K562 (cell line): ENCODE measurements around the gene ANTKMT. TPM values are rescaled to one million over a fixed set of nuclear protein-coding genes. Genes with fewer than 3 reads are reported as not detected.

Experiments
- ATAC-seq: fragments of 200-7000 bp; cut with Tn5 transposase; 3 replicates; pipeline ENCODE4 v1.9.1; 2020; ENCODE audit warnings: moderate library complexity
- BruUV-seq: library from RNA; stranded (reverse); fragments of 400-500 nt; replicated peaks from 2 replicates; lab custom pipeline; 2021; lab: Mats Ljungman, UMichigan
- CTCF ChIA-PET: fragments of 300-600 bp; formaldehyde crosslinking; extraction: SDS; loops from one replicate; lab custom pipeline; 2021; ENCODE audit warnings: low intra/inter-chr PET ratio; lab: Yijun Ruan, JAX
- POLR2A ChIA-PET: fragments of 300-600, 350-650 bp; sonication (Branson Sonifier 250); formaldehyde crosslinking; extraction: SDS; loops from one replicate; lab custom pipeline; 2021; ENCODE audit warnings: antibody characterized with exemption, inconsistent platforms; lab: Yijun Ruan, JAX
- DNase-seq, 4 experiments: peaks; one replicate each; pipeline versions ENCODE4 v3.0.0 to v3.0.0-alpha.2; 2011 to 2018; ENCODE audit warnings: low spot score in 3 of 4, mixed read lengths in 3 of 4; ENCODE audit errors: extremely low read depth in 1 of 4
- FAIRE-seq: peaks from 2 replicates; lab custom pipeline; 2011; peaks lifted over from hg19 to GRCh38; lab: Jason Lieb, UNC
- H2AFZ ChIP-seq: 2 replicates; pipeline ENCODE4 v1.6.0; 2011; ENCODE audit warnings: low read depth, low read length, control low read depth, inconsistent platforms
- H3K27ac ChIP-seq: fragments of 200-600 bp; 3 replicates; pipeline ENCODE4 v1.8.0; 2011; ENCODE audit warnings: low read depth, mild to moderate bottlenecking, control low read depth, inconsistent platforms, low read length, moderate library complexity, mixed read lengths; ENCODE audit errors: extremely low read depth
- H3K27me3 ChIP-seq, 2 experiments: fragments of 300-600 bp in 1 of 2; 2 replicates in 1 of 2; 3 replicates in 1 of 2; pipeline versions ENCODE4 v1.6.0 to v1.8.0; 2011; ENCODE audit warnings: inconsistent platforms in 2 of 2, low read length in 2 of 2, mild to moderate bottlenecking in 1 of 2, mixed read lengths in 1 of 2, moderate library complexity in 1 of 2; ENCODE audit not compliant: control insufficient read depth in 2 of 2, insufficient read depth in 2 of 2
- H3K36me3 ChIP-seq: fragments of 300-600 bp; 3 replicates; pipeline ENCODE4 v1.8.0; 2011; ENCODE audit warnings: mild to moderate bottlenecking, low read length, inconsistent platforms; ENCODE audit not compliant: control insufficient read depth, insufficient read depth
- H3K4me1 ChIP-seq, 2 experiments: fragments of 200-600 bp in 1 of 2; replicated peaks in 1 of 2; 2 replicates in 1 of 2; 3 replicates in 1 of 2; pipeline versions ENCODE4 v1.5.1 to v1.8.0; 2011; ENCODE audit warnings: inconsistent platforms in 2 of 2, low read length in 2 of 2, mild to moderate bottlenecking in 1 of 2, mixed read lengths in 1 of 2, moderate library complexity in 1 of 2; ENCODE audit not compliant: control insufficient read depth in 2 of 2, insufficient read depth in 2 of 2
- H3K4me2 ChIP-seq: 2 replicates; pipeline ENCODE4 v1.6.1; 2011; ENCODE audit warnings: low read length, control low read depth, inconsistent platforms, mixed read lengths; ENCODE audit not compliant: insufficient read depth
- H3K4me3 ChIP-seq: fragments of 200-600 bp; sonication (generic), shearing (Covaris generic); 2 replicates; pipeline ENCODE4 v1.5.1; 2016; ENCODE audit warnings: control low read depth, inconsistent platforms
- H3K79me2 ChIP-seq: fragments of 200-600 bp; 3 replicates; pipeline ENCODE4 v1.8.0; 2011; ENCODE audit warnings: low read length, inconsistent platforms; ENCODE audit not compliant: control insufficient read depth, insufficient read depth
- H3K9ac ChIP-seq, 2 experiments: 2 replicates each; pipeline versions ENCODE4 v1.6.0 to v1.6.1; 2011; ENCODE audit warnings: low read depth in 2 of 2, low read length in 2 of 2, control low read depth in 1 of 2, inconsistent platforms in 1 of 2, mild to moderate bottlenecking in 1 of 2, mixed read lengths in 1 of 2; ENCODE audit not compliant: insufficient read depth in 1 of 2
- H3K9me1 ChIP-seq: one replicate; pipeline ENCODE4 v1.6.0; 2011; ENCODE audit warnings: inconsistent platforms, mild to moderate bottlenecking, low read length, moderate library complexity; ENCODE audit not compliant: control insufficient read depth, insufficient read depth
- H3K9me3 ChIP-seq: replicated peaks from 2 replicates; pipeline ENCODE4 v1.5.1; 2011; ENCODE audit warnings: low read depth, low read length, inconsistent platforms; ENCODE audit not compliant: control insufficient read depth, insufficient read depth
- H4K20me1 ChIP-seq: replicated peaks from 2 replicates; pipeline ENCODE4 v1.6.1; 2011; ENCODE audit warnings: low read length, inconsistent platforms, mixed read lengths; ENCODE audit not compliant: control insufficient read depth, insufficient read depth
- JUN ChIP-seq, 2 experiments: sonication (generic) in 1 of 2; formaldehyde crosslinking in 1 of 2; IDR thresholded peaks; 2 replicates each; pipeline versions ENCODE4 v1.6.1 to v1.8.0; 2012 to 2022; ENCODE audit warnings: borderline replicate concordance in 2 of 2, mild to moderate bottlenecking in 2 of 2, improper control_type of control experiment in 1 of 2, low read depth in 1 of 2, low read length in 1 of 2, missing genetic modification reagents in 1 of 2
- LEF1 ChIP-seq: fragments of 450-650 bp; IDR thresholded peaks from 2 replicates; pipeline ENCODE4 v1.6.1; 2016; ENCODE audit warnings: mild to moderate bottlenecking
- MAFG ChIP-seq: fragments of 450-650 bp; conservative IDR thresholded peaks from 2 replicates; pipeline ENCODE4 v1.6.1; 2016; ENCODE audit warnings: missing genetic modification characterization, missing compliant biosample characterization
- NR2C1 ChIP-seq, 2 experiments: fragments of 450-650 bp; IDR thresholded peaks; 2 replicates each; pipeline ENCODE4 v1.6.1; 2017; ENCODE audit warnings: mild to moderate bottlenecking in 2 of 2, antibody characterized with exemption in 1 of 2, inconsistent platforms in 1 of 2, missing compliant biosample characterization in 1 of 2, missing genetic modification characterization in 1 of 2
- NR2C2 ChIP-seq, 2 experiments: fragments of 200-800 bp in 1 of 2; sonication (Bioruptor generic) in 1 of 2; sonication (generic) in 1 of 2; formaldehyde crosslinking in 1 of 2; IDR thresholded peaks; 2 replicates each; pipeline versions ENCODE4 v1.6.1 to v1.8.0; 2016 to 2022; ENCODE audit warnings: mild to moderate bottlenecking in 1 of 2, missing compliant biosample characterization in 1 of 2, missing genetic modification characterization in 1 of 2, missing genetic modification reagents in 1 of 2
- POLR2G ChIP-seq: fragments of 200-400 bp; formaldehyde crosslinking; IDR thresholded peaks from 2 replicates; pipeline ENCODE4 v1.6.1; 2017; ENCODE audit warnings: low read depth, mild to moderate bottlenecking, antibody characterized with exemption, low read length, moderate library complexity
- REST ChIP-seq, 2 experiments: fragments of 450-650 bp; formaldehyde crosslinking in 1 of 2; IDR thresholded peaks; 2 replicates each; pipeline versions ENCODE4 v1.4.0 to v1.6.1; 2014 to 2020; ENCODE audit warnings: mild to moderate bottlenecking in 2 of 2, borderline replicate concordance in 1 of 2, low read depth in 1 of 2
- RFX1 ChIP-seq: fragments of 450-650 bp; IDR thresholded peaks from 2 replicates; pipeline ENCODE4 v1.6.1; 2016; ENCODE audit warnings: mild to moderate bottlenecking, moderate library complexity
- ZBTB26 ChIP-seq: fragments of 450-650 bp; formaldehyde crosslinking; IDR thresholded peaks from 2 replicates; pipeline ENCODE4 v1.4.0; 2022; ENCODE audit warnings: missing genetic modification characterization
- ZNF324 ChIP-seq: fragments of 250-450 bp; sonication (Bioruptor Pico); IDR thresholded peaks from 2 replicates; pipeline ENCODE4 v1.4.0; 2020; ENCODE audit warnings: mild to moderate bottlenecking
- WGBS: fragments of 100-300 bp; shearing (Covaris generic); methylation state at CpG from one replicate; pipeline ENCODE4 v1.1.6; 2016; ENCODE audit warnings: low coverage, mixed read lengths; ENCODE audit not compliant: insufficient coverage; ENCODE audit errors: missing lambda C conversion rate; 5-methylcytosine and 5-hydroxymethylcytosine counted together
- in situ Hi-C: fragments of 300-500 bp; cut with MboI; formaldehyde crosslinking; loops from 4 replicates; pipeline ENCODE4 v1.15.0; 2018; ENCODE audit warnings: inconsistent platforms, mixed read lengths
- intact Hi-C: fragments of 100-400 bp; cut with micrococcal nuclease; formaldehyde crosslinking; loops from 2 replicates; pipeline ENCODE4 v1.14.2; 2022
- polyA plus RNA-seq, 8 experiments: library from polyadenylated mRNA; depleted of rRNA in 4 of 8; stranded (reverse) in 5 of 8; unstranded in 3 of 8; fragments of >200 nt; fragmentation: Nextera tagmentation in 2 of 8; fragmentation: Illumina TruSeq in 1 of 8; extraction: Ambion mirVana in 2 of 8; extraction: Trizol in 1 of 8; gene quantifications; 2 replicates each; pipeline versions ENCODE4 v1.2.1 to v1.2.3, GENCODE V29; 2011 to 2014; ENCODE audit warnings: inconsistent platforms in 1 of 8, missing spikeins in 1 of 8
- total RNA-seq, 7 experiments: library from RNA; depleted of rRNA in 6 of 7; stranded (reverse); fragments of >200 nt in 6 of 7; fragmentation: Illumina TruSeq in 2 of 7; extraction: Trizol in 2 of 7; gene quantifications; 2 replicates each; pipeline versions ENCODE4 v1.2.1 to v1.2.3, GENCODE V29; 2011 to 2021; ENCODE audit warnings: low replicate concordance in 1 of 7

The ANTKMT gene
- total and polyA plus RNA-seq, 9 of the 15 experiments (the other 6 are each of a cell fraction or from before 2014, with no cell fraction given): 0.58 to 217 (median 19.1) TPM

DNA sequence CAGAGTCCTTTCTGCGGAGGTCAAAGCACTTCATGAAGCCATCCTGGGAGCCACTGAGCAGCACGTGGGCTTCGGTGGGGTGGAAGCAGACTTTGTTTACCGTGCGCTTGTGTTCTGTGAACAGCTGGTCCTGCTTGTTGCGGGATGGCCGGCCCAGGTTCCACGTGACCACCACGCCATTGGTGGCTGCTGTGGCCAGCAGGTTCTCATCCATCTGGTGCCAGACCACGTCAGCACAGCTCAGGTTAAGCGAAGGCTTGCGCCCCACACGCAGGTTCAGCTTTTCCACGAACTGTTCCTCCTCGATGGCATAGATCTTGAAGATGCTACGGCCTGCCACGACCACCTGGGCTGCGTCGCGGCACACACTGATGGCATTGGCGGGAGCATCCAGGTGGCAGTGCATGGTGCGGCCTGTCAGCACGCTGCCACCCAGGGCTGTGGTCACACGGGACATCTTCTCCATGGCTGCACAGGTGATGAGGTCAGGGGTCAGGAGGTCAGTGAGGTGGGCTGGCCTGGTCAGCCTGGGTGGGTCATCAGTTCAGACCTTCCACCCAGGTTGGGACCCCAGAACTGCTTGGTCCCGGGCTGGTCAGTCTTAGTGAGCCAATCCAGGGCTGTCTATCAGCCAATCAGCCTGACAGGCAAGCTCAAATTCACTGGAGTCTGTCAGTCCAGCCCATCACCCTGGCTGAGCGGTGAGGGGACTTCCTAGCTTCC, 31.6 kb upstream of the ANTKMT start:
- ATAC-seq (no peak; the same call in 2 of the 3 replicates), DNase-seq (no peak), FAIRE-seq (peak; percentile 49)
- 78% methylated on average over 25 of the region's 26 CpGs for WGBS
- Histone ChIP-seq H3K4me2 (peak overlapping the region; percentile 87), H3K9me3 (no peaks in the 10 kb centered on the region), H4K20me1 (no peaks in the 10 kb centered on the region), H3K36me3 (peaks cover 40% of the 10 kb centered on the region; the same call in 2 of the 3 replicates), H3K4me3 (peak overlapping the region; percentile 92), H3K27me3 (no peaks in the 10 kb centered on the region), H3K79me2 (peaks cover 17% of the 10 kb centered on the region; the same call in 2 of the 3 replicates), H3K9me1 (peaks cover 5% of the 10 kb centered on the region), H3K9ac (peak overlapping the region; percentile 94 to 98), H3K4me1 (peaks cover 5 to 84% of the 10 kb centered on the region in 2 experiments), H2AFZ (peak overlapping the region; percentile 88; the same call in 1 of the 2 replicates), H3K27ac (peak overlapping the region; percentile 86)
- intact Hi-C loops (no loop called here), in situ Hi-C loops (no loop called here)
- ChIA-PET POLR2A (interaction anchor here (0.6 to 1.3 kb wide), 5 partner anchors 8 to 471 kb away, joined by 3 to 10 read pairs (median 4); partner anchors contain the start of genes METRN and STUB1), CTCF (no interaction called here)
- BruUV-seq: no TSS peak
- TF ChIP-seq NR2C1 (IDR thresholded peaks at IDR 0.05): peak; percentile 45; the same call in 1 of the 2 replicates
- peak; percentile 54 for TF ChIP-seq NR2C1 (tag; IDR thresholded peaks at IDR 0.05)
- TF ChIP-seq MAFG (tag): no peak
- TF ChIP-seq ZBTB26 (CRISPR knock-in tag): no peak
- no peak for TF ChIP-seq JUN (IDR thresholded peaks at IDR 0.05; ENCODE audit: borderline replicate concordance, low read depth, low read length)
- TF ChIP-seq JUN (CRISPR knock-in tag; IDR thresholded peaks at IDR 0.05; ENCODE audit: borderline replicate concordance): peak; percentile 43; the same call in 1 of the 2 replicates
- TF ChIP-seq POLR2G: peak; percentile 22; the same call in 1 of the 2 replicates
- no peak for TF ChIP-seq RFX1
- no peak for TF ChIP-seq REST (IDR thresholded peaks at IDR 0.05; ENCODE audit: borderline replicate concordance)
- no peak for TF ChIP-seq REST (CRISPR knock-in tag; IDR thresholded peaks at IDR 0.05; ENCODE audit: low read depth)
- no peak for TF ChIP-seq LEF1
- TF ChIP-seq NR2C2 (CRISPR knock-in tag; IDR thresholded peaks at IDR 0.05): no peak
- 0 out of 2 replicates have a peak, but pooled peaks have one; percentile 16 for TF ChIP-seq NR2C2 (tag; IDR thresholded peaks at IDR 0.05)
- TF ChIP-seq ZNF324 (CRISPR knock-in tag): no peak
